IMR-90 (cell line): ENCODE measurements around the gene ITPR2. TPM values are rescaled to one million over a fixed set of nuclear protein-coding genes. Genes with fewer than 3 reads are reported as not detected.

Experiments
- ATAC-seq: fragments of 200-7000 bp; cut with Tn5 transposase; 2 replicates; pipeline ENCODE4 v1.9.1; 2020; ENCODE audit warnings: low read depth, mild to moderate bottlenecking, moderate library complexity
- BruUV-seq: library from RNA; stranded (reverse); fragments of 400-500 nt; replicated peaks from 2 replicates; lab custom pipeline; 2021; lab: Mats Ljungman, UMichigan
- CTCF ChIA-PET: fragments of 300-600 bp; formaldehyde crosslinking; extraction: SDS; loops from one replicate; lab custom pipeline; 2021; ENCODE audit warnings: antibody characterized with exemption; lab: Yijun Ruan, JAX
- POLR2A ChIA-PET: fragments of 300-600 bp; sonication (Branson Sonifier 250); formaldehyde crosslinking; loops from one replicate; lab custom pipeline; 2022; ENCODE audit warnings: antibody characterized with exemption; ENCODE audit not compliant: unreplicated experiment; lab: Charles Lee
- DNase-seq: peaks from one replicate; pipeline ENCODE4 v3.0.0; 2013
- H2AFZ ChIP-seq: replicated peaks from 2 replicates; pipeline ENCODE3; 2013; ENCODE audit warnings: low read length, mild to moderate bottlenecking; ENCODE audit not compliant: poor library complexity
- H2AK5ac ChIP-seq: 2 replicates; pipeline ENCODE4 v1.6.1; 2013; ENCODE audit warnings: low read depth, low read length, inconsistent platforms
- H2AK9ac ChIP-seq: replicated peaks from 2 replicates; pipeline ENCODE3; 2013; ENCODE audit warnings: mild to moderate bottlenecking, low read depth, low read length, moderate library complexity; ENCODE audit not compliant: poor library complexity
- H2BK120ac ChIP-seq: 2 replicates; pipeline ENCODE4 v1.6.1; 2013; ENCODE audit warnings: low read depth, low read length, inconsistent platforms
- H2BK15ac ChIP-seq: 3 replicates; pipeline ENCODE4 v1.6.1; 2013; ENCODE audit warnings: low read depth, low read length, inconsistent platforms
- H2BK20ac ChIP-seq: 2 replicates; pipeline ENCODE4 v1.6.1; 2013; ENCODE audit warnings: low read depth, mild to moderate bottlenecking, inconsistent platforms, low read length, moderate library complexity
- H2BK5ac ChIP-seq: 2 replicates; pipeline ENCODE4 v1.6.1; 2013; ENCODE audit warnings: mild to moderate bottlenecking, low read depth, low read length, inconsistent platforms; ENCODE audit not compliant: poor library complexity, severe bottlenecking
- H3K14ac ChIP-seq: replicated peaks from 2 replicates; pipeline ENCODE4 v1.6.1; 2013; ENCODE audit warnings: low read depth, low read length, inconsistent platforms
- H3K18ac ChIP-seq: 2 replicates; pipeline ENCODE4 v1.6.1; 2013; ENCODE audit warnings: low read depth, low read length, control low read depth
- H3K23ac ChIP-seq: 2 replicates; pipeline ENCODE4 v1.6.1; 2013; ENCODE audit warnings: low read depth, low read length, inconsistent platforms
- H3K27ac ChIP-seq: 2 replicates; pipeline ENCODE4 v1.5.1; 2013; ENCODE audit warnings: mild to moderate bottlenecking, control low read depth, low read length; ENCODE audit not compliant: insufficient read depth
- H3K27me3 ChIP-seq: 2 replicates; pipeline ENCODE4 v1.6.1; 2013; ENCODE audit warnings: low read length; ENCODE audit not compliant: control insufficient read depth, insufficient read depth
- H3K36me3 ChIP-seq: 2 replicates; pipeline ENCODE4 v1.6.1; 2013; ENCODE audit warnings: low read length, mixed read lengths; ENCODE audit not compliant: control insufficient read depth, insufficient read depth
- H3K4ac ChIP-seq: 2 replicates; pipeline ENCODE4 v1.6.1; 2013; ENCODE audit warnings: low read depth, low read length, inconsistent platforms
- H3K4me1 ChIP-seq: 2 replicates; pipeline ENCODE4 v1.6.1; 2013; ENCODE audit warnings: low read length, mixed read lengths; ENCODE audit not compliant: control insufficient read depth, insufficient read depth
- H3K4me2 ChIP-seq: 2 replicates; pipeline ENCODE4 v1.6.1; 2013; ENCODE audit warnings: low read depth, mild to moderate bottlenecking, control low read depth, low read length, moderate library complexity
- H3K4me3 ChIP-seq: 2 replicates; pipeline ENCODE4 v1.5.1; 2013; ENCODE audit warnings: low read depth, mild to moderate bottlenecking, control low read depth, low read length, moderate library complexity; ENCODE audit not compliant: insufficient read depth
- H3K56ac ChIP-seq: 2 replicates; pipeline ENCODE4 v1.6.1; 2013; ENCODE audit warnings: low read length, inconsistent platforms; ENCODE audit not compliant: insufficient read depth; ENCODE audit errors: extremely low read depth
- H3K79me1 ChIP-seq, 2 experiments: 2 replicates each; pipeline ENCODE4 v1.6.1; 2013; ENCODE audit warnings: low read length in 2 of 2, inconsistent platforms in 1 of 2, low read depth in 1 of 2
- H3K9ac ChIP-seq: 2 replicates; pipeline ENCODE4 v1.6.1; 2013; ENCODE audit warnings: low read depth, low read length, control low read depth
- H3K9me1 ChIP-seq: 2 replicates; pipeline ENCODE4 v1.6.1; 2013; ENCODE audit warnings: low read length, inconsistent platforms; ENCODE audit not compliant: insufficient read depth
- H3K9me3 ChIP-seq: 2 replicates; pipeline ENCODE4 v1.6.1; 2013; ENCODE audit warnings: low read length; ENCODE audit not compliant: control insufficient read depth, insufficient read depth
- H4K20me1 ChIP-seq: 2 replicates; pipeline ENCODE4 v1.6.1; 2013; ENCODE audit warnings: low read length, inconsistent platforms; ENCODE audit not compliant: insufficient read depth
- H4K5ac ChIP-seq: 2 replicates; pipeline ENCODE4 v1.6.1; 2013; ENCODE audit warnings: mild to moderate bottlenecking, low read depth, low read length, control low read depth
- H4K8ac ChIP-seq, 2 experiments: 2 replicates each; pipeline ENCODE4 v1.6.1; 2013; ENCODE audit warnings: low read depth in 2 of 2, low read length in 2 of 2, control low read depth in 1 of 2, inconsistent platforms in 1 of 2
- H4K91ac ChIP-seq: 2 replicates; pipeline ENCODE4 v1.6.1; 2013; ENCODE audit warnings: low read depth, low read length, inconsistent platforms; ENCODE audit not compliant: insufficient read depth
- BHLHE40 ChIP-seq: fragments of 150-350 bp; IDR thresholded peaks from 2 replicates; pipeline ENCODE4 v1.6.1; 2016; ENCODE audit warnings: mild to moderate bottlenecking, low read depth, low read length
- CHD1 ChIP-seq: IDR thresholded peaks from 2 replicates; pipeline ENCODE4 v1.6.1; 2012; ENCODE audit warnings: low read depth, low read length, improper control_type of control experiment
- FOS ChIP-seq: fragments of 150-350 bp; IDR thresholded peaks from 2 replicates; pipeline ENCODE4 v1.6.1; 2016; ENCODE audit warnings: low read depth, low read length
- MAFK ChIP-seq: IDR thresholded peaks from 2 replicates; pipeline ENCODE4 v1.6.1; 2012; ENCODE audit warnings: low read depth, low read length, improper control_type of control experiment
- MXI1 ChIP-seq: IDR thresholded peaks from 2 replicates; pipeline ENCODE4 v1.6.1; 2012; ENCODE audit warnings: low read depth, mild to moderate bottlenecking, low read length, moderate library complexity, borderline replicate concordance
- NFE2L2 ChIP-seq: fragments of 150-350 bp; IDR thresholded peaks from 2 replicates; pipeline ENCODE4 v1.6.1; 2016; ENCODE audit warnings: low read depth, mild to moderate bottlenecking, low read length
- RAD21 ChIP-seq: IDR thresholded peaks from 2 replicates; pipeline ENCODE4 v1.6.1; 2012; ENCODE audit warnings: low read length, improper control_type of control experiment
- RCOR1 ChIP-seq: IDR thresholded peaks from 2 replicates; pipeline ENCODE4 v1.6.1; 2012; ENCODE audit warnings: mild to moderate bottlenecking, low read length, improper control_type of control experiment; ENCODE audit not compliant: insufficient replicate concordance
- RFX5 ChIP-seq: IDR thresholded peaks from 2 replicates; pipeline ENCODE4 v1.8.0; 2012; ENCODE audit warnings: low read depth, mild to moderate bottlenecking, low read length, moderate library complexity
- SMC3 ChIP-seq: fragments of 150-350 bp; IDR thresholded peaks from 2 replicates; pipeline ENCODE4 v1.6.1; 2016; ENCODE audit warnings: low read depth, mild to moderate bottlenecking, antibody characterized with exemption, low read length, moderate library complexity
- WGBS, 2 experiments: methylation state at CpG; one replicate each; pipeline versions ENCODE4 v1.1.5 to v1.1.7; 2013; ENCODE audit warnings: missing lambda C conversion rate in 2 of 2; ENCODE audit not compliant: insufficient read length in 1 of 2; ENCODE audit errors: extremely low coverage in 2 of 2; 5-methylcytosine and 5-hydroxymethylcytosine counted together
- dilution Hi-C: fragments of 300-500 bp; cut with HindIII; formaldehyde crosslinking; loops from one replicate; pipeline ENCODE4 v1.14.3; 2018; ENCODE audit warnings: low sequenced_read_pairs; ENCODE audit not compliant: unreplicated experiment
- in situ Hi-C: fragments of 300-500 bp; cut with MboI; formaldehyde crosslinking; loops from 3 replicates; pipeline ENCODE4 v1.14.3; 2019; ENCODE audit warnings: low sequenced_read_pairs, inconsistent platforms, mixed read lengths
- intact Hi-C: fragments of 100-400 bp; cut with micrococcal nuclease; formaldehyde crosslinking; loops from 2 replicates; pipeline ENCODE4 v1.10.0; 2022
- polyA plus RNA-seq, 3 experiments: library from polyadenylated mRNA; depleted of rRNA; stranded (reverse); fragments of >200 nt; gene quantifications; 2 replicates each; pipeline ENCODE4 v1.2.3, GENCODE V29; 2012; ENCODE audit warnings: low replicate concordance in 1 of 3
- total RNA-seq: library from RNA; depleted of rRNA; stranded (reverse); fragments of >200 nt; gene quantifications from 2 replicates; pipeline ENCODE4 v1.2.3, GENCODE V29; 2012
- TF ChIP-seq, protein P1 (sequence below): conservative IDR thresholded peaks from 2 replicates; pipeline ENCODE4 v1.5.1; 2012; ENCODE audit warnings: mild to moderate bottlenecking, low read depth, low read length, improper control_type of control experiment
- TF ChIP-seq, protein P2 (sequence below): fragments of 150-350 bp; IDR thresholded peaks from 2 replicates; pipeline ENCODE4 v1.6.1; 2017; ENCODE audit warnings: mild to moderate bottlenecking, antibody characterized with exemption, low read length, low read depth
- TF ChIP-seq, protein P3 (sequence below): fragments of 150-350 bp; IDR thresholded peaks from 2 replicates; pipeline ENCODE4 v1.6.1; 2016; ENCODE audit warnings: low read depth, mild to moderate bottlenecking, low read length, moderate library complexity, borderline replicate concordance

ITPR2 gene
- total and polyA plus RNA-seq, 2 of the 4 experiments (the other 2 are of a cell fraction) = 1.2 to 9.0 TPM

DNA sequence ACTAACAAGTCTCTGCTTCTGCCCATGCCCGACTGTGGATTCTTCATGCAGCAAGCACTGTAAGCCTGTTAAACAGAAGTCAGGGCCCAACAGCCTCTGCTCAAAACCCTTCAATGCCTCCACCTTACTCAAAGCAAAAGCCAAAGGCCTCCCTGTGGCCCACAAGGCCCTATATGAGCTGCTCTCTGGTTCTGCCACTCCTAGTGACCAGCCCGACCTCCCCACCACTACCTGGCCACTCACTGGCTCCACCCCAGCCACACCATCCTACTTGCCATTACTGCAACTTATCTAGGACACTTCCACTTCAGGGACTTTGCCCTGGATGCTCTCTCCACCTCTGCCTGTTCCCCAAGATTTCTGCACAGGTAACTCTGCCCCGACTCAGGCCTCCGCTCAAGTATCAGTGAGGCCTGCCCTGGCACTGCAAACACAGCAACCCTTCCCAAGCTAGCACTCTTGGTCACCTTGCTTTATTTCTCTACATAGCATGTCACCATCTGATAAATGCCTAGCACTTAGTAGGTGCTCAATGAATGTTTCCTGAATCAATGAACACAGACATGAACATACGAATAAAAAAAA, 88.9 kb downstream of the ITPR2 start:
- Histone ChIP-seq H3K27me3 (no peaks in the 10 kb centered on the region), H3K4me3 (no peak overlapping the region), H2AFZ (no peak overlapping the region), H3K18ac (no peak overlapping the region), H3K14ac (no peak overlapping the region), H3K9me3 (no peaks in the 10 kb centered on the region), H2BK5ac (no peak overlapping the region), H2AK9ac (no peak overlapping the region), H3K4me2 (no peak overlapping the region), H2BK120ac (no peak overlapping the region), H2BK15ac (no peak overlapping the region), H2BK20ac (no peak overlapping the region), H4K8ac (no peak overlapping the region), H3K9me1 (peaks cover 3% of the 10 kb centered on the region; the same call in 1 of the 2 replicates), H3K23ac (no peak overlapping the region), H2AK5ac (no peak overlapping the region), H3K4me1 (peaks cover 6% of the 10 kb centered on the region), H3K9ac (no peak overlapping the region), H4K91ac (no peak overlapping the region), H3K27ac (no peak overlapping the region), H3K79me1 (no peaks in the 10 kb centered on the region), H4K20me1 (no peaks in the 10 kb centered on the region; the same call in 1 of the 2 replicates), H3K4ac (no peak overlapping the region), H3K56ac (no peak overlapping the region), H3K36me3 (no peaks in the 10 kb centered on the region), H4K5ac (no peak overlapping the region)
- TF ChIP-seq SMC3 (no peak), RCOR1 (no peak), FOS (no peak), MAFK (no peak), RAD21 (no peak), CHD1 (no peak), BHLHE40 (no peak), MXI1 (no peak), NFE2L2 (no peak), RFX5 (no peak)
- TF ChIP-seq, protein P1, sequence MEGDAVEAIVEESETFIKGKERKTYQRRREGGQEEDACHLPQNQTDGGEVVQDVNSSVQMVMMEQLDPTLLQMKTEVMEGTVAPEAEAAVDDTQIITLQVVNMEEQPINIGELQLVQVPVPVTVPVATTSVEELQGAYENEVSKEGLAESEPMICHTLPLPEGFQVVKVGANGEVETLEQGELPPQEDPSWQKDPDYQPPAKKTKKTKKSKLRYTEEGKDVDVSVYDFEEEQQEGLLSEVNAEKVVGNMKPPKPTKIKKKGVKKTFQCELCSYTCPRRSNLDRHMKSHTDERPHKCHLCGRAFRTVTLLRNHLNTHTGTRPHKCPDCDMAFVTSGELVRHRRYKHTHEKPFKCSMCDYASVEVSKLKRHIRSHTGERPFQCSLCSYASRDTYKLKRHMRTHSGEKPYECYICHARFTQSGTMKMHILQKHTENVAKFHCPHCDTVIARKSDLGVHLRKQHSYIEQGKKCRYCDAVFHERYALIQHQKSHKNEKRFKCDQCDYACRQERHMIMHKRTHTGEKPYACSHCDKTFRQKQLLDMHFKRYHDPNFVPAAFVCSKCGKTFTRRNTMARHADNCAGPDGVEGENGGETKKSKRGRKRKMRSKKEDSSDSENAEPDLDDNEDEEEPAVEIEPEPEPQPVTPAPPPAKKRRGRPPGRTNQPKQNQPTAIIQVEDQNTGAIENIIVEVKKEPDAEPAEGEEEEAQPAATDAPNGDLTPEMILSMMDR = no peak
- TF ChIP-seq, protein P2, sequence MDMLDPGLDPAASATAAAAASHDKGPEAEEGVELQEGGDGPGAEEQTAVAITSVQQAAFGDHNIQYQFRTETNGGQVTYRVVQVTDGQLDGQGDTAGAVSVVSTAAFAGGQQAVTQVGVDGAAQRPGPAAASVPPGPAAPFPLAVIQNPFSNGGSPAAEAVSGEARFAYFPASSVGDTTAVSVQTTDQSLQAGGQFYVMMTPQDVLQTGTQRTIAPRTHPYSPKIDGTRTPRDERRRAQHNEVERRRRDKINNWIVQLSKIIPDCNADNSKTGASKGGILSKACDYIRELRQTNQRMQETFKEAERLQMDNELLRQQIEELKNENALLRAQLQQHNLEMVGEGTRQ = no peak
- TF ChIP-seq, protein P3, sequence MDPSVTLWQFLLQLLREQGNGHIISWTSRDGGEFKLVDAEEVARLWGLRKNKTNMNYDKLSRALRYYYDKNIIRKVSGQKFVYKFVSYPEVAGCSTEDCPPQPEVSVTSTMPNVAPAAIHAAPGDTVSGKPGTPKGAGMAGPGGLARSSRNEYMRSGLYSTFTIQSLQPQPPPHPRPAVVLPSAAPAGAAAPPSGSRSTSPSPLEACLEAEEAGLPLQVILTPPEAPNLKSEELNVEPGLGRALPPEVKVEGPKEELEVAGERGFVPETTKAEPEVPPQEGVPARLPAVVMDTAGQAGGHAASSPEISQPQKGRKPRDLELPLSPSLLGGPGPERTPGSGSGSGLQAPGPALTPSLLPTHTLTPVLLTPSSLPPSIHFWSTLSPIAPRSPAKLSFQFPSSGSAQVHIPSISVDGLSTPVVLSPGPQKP = no peak
- ChIA-PET POLR2A (no interaction called here), CTCF (no interaction called here)
- dilution Hi-C loops (no loop called here), intact Hi-C loops (no loop called here), in situ Hi-C loops (no loop called here)
- no TSS peak for BruUV-seq
- ATAC-seq (no peak), DNase-seq (no peak)
- WGBS, 2 experiments = 81% methylated on average over 3 of the region's 5 CpGs; no CpG with 5 or more reads in 1 of the 2 experiments
